Measurements from ENCODE around the gene TRAPPC14.
A peak's percentile ranks its signal among the peaks of the same experiment; 100 is the strongest.
"Not testable (repeated sequence)": the region's sequence is repeated elsewhere in the genome, so short reads cannot be mapped to it uniquely, and the experiment has no call there.

TRAPPC14 gene

DNA sequence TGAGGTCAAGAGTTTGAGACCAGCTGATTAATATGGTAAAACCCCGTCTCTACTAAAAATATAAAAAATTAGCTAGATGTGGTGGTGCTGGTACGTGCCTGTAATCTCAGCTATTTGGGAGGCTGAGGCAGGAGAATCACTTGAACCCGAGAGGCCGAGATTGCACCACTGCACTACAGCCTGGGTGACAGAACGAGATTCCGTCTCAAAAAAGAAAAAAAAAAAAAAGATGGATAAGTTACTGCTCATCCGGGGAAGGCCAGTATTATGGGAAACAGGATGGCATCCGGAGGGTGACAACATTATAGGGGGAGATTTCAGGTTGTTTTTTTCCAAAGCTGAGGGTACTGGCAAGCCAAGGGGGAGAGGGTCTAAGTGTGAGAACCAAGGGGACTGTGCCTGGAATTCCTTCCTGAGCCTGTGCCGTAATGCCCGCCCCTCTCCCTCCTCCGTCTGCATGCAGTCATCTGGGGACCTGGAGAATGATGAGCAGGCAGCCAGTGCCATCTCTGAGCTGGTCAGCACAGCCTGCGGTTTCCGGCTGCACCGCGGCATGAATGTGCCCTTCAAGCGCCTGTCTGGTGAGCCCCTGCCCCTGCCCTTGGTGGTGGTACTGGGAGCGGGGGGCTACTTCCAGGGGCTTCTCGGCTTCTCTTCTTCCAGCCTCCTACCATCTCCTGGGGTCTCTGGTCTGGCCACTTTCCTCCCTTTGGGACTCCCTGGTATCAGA lies 5.4 kb downstream of the TRAPPC14 start:
- DNase-seq: no peak

DNA sequence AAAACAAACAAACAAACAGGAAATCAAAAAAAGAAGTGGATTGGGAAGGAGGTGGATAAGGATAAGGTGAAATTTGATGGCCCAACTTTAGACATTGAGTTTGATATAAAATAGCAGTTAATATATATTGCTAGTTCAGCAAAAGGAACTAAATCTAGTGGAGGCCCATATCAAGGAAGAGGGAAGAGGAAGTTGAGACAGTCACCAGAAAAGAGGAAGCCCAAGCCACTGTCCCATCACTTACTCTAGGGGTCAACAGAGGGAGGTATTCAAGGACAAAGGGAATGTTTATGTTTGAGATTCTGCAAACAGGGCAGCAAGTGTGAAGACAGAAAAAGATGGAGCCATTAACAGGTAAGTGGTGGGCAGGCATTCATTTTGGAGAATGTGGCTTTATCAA lies 6.1 kb downstream of the TRAPPC14 start:
- no peak for DNase-seq

DNA sequence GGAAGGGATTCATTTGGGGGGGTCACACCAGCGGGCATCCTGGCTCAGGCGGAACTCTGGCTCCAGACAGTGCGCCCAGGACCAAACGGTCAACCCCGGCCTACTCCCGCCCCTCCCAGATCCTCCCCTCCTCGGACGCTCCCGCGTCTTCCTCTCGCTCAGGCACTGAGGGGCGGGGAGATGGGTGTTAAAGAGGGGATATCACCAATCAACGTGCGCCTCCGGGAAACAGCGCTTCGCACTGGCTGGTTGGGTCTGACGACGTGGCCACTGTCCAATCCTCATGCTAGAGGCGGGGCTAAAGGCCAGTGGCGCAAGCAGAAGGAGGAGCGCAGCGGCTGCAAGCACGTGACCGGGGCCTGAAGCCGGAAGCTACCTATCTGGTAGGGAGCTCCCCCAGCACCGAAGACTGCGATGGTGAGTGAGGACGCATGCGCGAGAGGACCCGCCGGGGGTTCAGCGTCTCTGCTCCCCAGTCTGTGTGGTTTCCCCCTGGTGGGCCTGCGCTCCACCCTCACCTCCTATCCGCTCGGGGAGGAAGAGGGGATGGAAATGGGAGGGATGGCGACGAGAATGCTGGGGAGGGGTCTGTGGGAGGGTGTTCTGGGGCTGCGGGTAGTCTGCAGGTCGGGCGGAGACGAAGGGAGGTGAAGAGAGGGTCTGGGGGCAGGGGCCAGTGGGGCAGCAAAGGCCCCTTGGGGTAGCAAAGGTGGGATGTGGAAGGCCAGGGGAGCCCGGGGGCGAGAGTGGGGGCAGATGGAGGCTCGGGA lies 9.8 kb downstream of the TRAPPC14 start, which contains the start of gene LAMTOR4:
Gene LAMTOR4 (plus strand): TSS at position 360 of the 770 bp plus-strand sequence. CDS start 55 bp downstream, at position 415.
- peak; percentile 74 for DNase-seq

DNA sequence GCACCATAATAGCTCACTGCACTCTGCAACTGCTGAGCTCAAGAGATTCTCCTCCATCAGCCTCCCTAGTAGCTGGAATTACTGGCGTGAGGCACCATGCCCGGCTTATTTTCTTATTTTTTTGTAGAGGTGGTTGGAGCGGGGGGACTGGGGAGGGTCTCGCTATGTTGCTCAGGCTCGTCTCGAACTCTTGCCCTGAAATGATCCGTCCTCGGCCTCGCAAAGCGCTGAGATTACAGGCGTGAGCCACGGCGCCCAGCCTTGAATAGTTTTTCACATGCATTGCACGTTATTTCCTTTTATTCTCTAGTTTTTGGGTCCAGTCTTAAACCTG lies 10.3 kb downstream of the TRAPPC14 start:
- DNase-seq: no peak

GRCh38 chr7:100147278-100147677 lies 11.2 kb downstream of the TRAPPC14 start:
- DNase-seq: no peak

DNA sequence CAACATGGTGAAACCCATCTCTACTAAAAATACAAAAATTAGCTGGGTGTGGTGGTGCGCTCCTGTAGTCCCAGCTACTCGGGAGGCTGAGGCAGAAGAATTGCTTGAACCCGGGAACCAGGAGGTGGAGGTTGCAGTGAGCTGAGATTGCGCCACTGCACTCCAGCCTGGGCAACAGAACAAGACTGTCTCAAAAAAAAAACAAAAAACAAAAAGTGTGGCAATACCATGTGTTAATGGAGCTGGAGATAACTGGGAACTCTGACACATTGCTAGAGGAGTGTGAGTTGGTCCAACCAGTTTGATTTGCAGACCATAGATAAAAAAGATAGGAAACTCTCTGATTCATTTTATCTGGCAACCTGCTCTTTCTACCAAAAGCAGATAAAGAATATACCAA lies 12.2 kb downstream of the TRAPPC14 start:
- not testable (repeated sequence) for DNase-seq

DNA sequence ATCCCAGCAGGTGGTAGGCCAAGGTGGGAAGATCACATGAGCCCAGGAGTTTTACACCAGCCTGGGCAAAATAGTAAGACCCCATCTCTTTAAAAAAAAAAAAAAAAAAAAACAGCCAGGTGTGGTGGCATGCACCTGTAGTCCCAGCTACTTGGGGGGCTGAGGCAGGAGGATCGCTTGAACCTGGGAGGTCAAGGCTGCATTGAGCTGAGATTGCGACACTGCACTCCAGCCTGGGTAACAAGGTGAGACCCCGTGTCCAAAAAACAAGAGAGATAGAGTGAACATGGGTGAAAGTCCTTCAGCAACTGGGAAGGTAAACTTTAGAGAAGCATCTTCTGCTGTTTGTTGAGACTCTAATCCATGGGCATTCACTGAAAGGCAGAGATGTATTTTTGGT lies 16.1 kb downstream of the TRAPPC14 start:
- DNase-seq: no peak

DNA sequence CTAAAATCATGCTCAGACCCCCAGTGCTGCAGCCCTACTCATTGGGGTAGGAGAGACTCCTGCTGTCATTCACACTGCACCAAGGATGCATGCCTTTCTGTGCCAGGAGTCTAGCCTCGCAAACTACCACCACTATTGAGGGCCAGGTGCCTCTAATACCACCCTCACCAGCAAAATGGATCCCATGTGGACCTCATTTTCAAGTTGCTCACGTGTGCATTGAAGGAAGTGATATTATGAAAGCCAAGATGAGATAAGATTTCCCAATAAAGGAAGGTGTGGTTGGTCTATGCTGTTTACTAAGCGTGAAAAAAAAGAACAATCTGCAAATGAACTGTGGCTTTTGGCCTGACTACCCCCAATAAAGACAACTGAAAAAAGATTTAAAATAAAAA lies 17.0 kb downstream of the TRAPPC14 start:
- no peak for DNase-seq

GRCh38 chr7:100137851-100138760 lies 20.4 kb downstream of the TRAPPC14 start:
- no peak for DNase-seq

DNA sequence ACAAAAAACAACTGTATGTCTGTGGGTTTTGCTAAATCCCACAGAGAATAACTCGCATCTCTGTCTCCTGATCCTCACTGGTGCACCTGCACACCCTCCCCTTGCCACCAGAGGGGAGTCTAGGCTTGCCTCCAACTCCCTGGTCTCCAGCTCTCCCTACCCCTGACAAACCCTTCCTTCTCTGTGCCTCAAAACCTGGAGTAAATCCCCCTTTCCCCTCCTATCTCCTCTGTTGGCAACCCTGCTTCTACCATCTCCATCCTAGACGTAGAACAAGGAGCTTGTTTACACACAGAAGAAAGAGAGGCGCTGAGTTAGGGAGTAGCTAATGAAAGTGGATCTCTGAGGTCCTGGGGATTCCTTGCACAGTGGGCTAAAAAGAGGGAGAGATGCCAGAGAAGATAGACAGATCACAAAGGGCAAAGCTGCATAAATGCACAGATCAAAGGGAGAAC lies 25.8 kb downstream of the TRAPPC14 start:
- no peak for DNase-seq

DNA sequence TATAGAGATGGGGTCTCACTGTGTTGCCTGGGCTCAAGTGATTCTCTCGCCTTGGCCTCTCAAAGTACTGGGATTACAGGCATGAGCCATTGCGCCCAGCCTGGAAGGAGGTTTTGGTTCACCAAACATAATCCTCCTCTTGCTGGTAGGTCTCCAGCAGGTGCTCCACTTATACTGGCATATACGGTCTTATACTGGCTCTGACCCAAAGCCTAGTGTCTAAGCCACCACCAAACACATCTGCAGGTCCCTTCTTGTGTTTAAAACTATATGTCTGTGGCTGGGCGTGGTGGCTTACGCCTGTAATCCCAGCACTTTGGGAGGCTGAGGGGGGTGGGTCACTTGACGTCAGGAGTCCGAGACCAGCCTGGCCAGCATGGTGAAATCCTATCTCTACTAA lies 26.4 kb downstream of the TRAPPC14 start:
- DNase-seq: no peak

- DNase-seq: no peak
Observed at GRCh38 chr7:100130608-100131453, 27.7 kb downstream of the TRAPPC14 start.

GRCh38 chr7:100130220-100130607 lies 28.3 kb downstream of the TRAPPC14 start:
- not testable (repeated sequence) for DNase-seq

DNA sequence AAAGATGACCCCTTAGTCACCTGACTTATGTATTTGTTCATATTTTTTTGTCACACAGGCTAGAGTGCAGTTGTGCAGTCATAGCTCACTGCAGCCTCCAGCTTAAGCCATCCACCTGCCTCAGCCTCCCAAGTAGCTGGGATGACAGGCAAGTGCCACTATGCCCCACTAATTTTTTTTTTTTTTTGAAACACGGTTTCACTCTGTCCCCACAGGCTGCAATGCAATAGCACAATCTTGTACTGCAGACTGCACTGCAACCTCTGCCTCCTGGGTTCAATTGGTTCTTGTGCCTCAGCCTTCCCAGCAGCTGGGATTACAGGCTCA lies 29.9 kb downstream of the TRAPPC14 start:
- DNase-seq: no peak

- no peak for DNase-seq
Observed at GRCh38 chr7:100127866-100128636, 30.5 kb downstream of the TRAPPC14 start.

DNA sequence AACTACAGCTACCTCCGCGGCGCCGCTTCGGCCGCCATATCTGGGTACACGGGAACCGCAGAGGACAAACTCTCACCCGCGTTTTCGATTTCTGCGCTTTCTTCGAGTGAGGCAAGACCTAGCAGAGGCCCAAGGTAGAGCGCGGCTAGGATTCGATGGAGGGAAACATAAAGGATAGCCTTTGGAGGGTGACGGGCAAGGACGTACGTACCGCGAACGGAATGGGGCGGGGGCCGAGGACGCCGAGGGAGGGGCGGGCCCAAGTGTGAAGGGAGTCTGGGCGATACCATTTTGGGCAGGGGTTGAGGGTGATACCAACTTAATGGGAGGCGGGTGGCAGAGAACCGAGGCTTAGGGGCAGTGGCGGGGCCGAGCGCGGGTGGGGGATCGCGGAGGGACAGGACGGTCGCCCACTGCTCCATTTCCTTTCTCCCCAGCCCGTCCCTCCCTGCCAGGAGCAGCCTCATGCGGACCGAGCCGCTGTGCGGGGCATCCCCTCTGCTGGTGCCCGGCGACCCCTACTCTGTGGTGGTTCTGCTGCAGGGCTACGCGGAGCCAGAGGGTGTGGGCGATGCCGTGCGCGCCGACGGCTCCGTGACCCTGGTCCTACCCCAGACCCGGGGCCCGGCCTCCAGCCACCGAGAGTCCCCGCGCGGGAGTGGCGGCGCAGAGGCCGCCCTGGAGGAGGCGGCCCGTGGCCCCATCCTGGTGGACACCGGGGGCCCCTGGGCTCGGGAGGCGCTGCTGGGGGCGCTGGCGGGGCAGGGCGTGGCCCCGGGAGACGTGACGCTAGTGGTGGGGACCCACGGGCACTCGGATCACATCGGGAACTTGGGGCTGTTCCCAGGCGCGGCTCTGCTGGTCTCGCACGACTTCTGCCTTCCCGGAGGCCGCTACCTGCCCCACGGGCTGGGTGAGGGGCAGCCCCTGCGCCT lies 31.3 kb downstream of the TRAPPC14 start, which contains the start of gene MBLAC1:
Gene MBLAC1 (plus strand): TSS at position 37 of the 935 bp plus-strand sequence. CDS start 429 bp downstream, at position 466.
- DNase-seq: peak; percentile 11

DNA sequence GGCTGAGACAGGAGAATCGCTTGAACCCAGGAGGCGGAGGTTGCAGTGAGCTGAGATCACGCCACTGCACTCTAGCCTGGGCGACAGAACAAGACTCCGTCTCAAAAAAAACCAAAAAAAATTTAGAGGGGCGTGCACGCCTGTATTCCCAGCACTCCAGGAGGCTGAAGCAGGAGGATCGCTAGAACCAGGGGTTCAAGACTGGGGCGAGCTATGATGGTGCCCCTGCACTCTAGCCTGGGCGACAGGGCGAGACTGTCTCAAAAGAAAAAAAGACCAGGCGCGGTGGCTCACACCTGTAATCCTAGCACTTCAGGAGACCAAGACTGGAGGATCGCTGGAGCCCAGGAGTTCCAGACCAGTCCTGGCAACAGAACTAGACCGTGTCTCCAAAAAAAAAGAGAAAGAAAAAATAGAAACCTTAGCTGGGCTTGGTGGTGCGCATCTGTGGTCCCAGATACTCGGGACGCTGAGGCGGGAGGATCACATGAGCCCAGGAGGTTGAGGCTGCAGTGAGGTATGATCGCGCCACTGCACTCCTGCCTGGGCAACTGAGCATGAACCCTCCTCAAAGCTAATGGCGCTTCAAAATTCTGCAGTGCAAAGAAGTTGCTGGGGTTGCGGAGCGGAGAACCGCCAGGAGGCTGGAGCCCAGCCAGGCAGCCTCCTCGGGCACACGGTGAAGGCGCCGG lies 32.1 kb downstream of the TRAPPC14 start:
- DNase-seq: no peak

- DNase-seq: no peak
Observed at GRCh38 chr7:100124301-100125230, 34.0 kb downstream of the TRAPPC14 start.

DNA sequence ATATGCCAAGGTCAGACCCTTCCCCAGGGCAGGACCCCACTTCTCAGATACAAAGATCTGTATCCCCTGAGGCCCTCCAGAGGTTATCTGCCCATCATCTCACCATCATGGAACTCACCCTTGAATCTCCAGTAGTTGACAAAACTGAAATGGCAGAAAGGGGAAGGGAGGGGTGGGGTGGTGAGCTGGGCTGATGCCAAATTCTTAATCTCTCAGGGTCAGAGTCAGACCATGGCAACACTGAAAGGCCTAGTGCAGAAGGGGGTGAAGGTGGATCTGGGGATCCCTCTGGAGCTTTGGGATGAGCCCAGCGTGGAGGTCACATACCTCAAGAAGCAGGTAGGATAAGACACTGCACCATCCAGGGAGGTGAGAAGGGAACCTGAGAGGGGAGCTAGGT lies 36.0 kb downstream of the TRAPPC14 start:
- no peak for DNase-seq

All from KG1 (cell line).